ENCODE measurements around the gene SFTA2. TPM values are rescaled to one million over a fixed set of nuclear protein-coding genes. Genes with fewer than 3 reads are reported as not detected.

The SFTA2 gene
- total and polyA plus RNA-seq, 4 donors = 65.4 to 2,392 (median 573) TPM

GRCh38 chr6:30887901-30888815 lies 43.8 kb downstream of the SFTA2 start:
- H3K27me3 ChIP-seq (ENCODE audit: control insufficient read depth in 3 of 3, insufficient read depth in 3 of 3, low read length in 2 of 3) = no peaks in the 10 kb centered on the region
- peak overlapping the region in 1 of 2 donors; percentile 50 for H3K9ac ChIP-seq (ENCODE audit: insufficient read depth in 1 of 2, low read length in 2 of 2)
- H3K4me1 ChIP-seq (ENCODE audit: control insufficient read depth in 5 of 5, insufficient read depth in 5 of 5, low read length in 5 of 5) = peaks cover 3 to 51% (median 22%) of the 10 kb centered on the region in 5 donors
- peaks cover 0 to 28% (median 13%) of the 10 kb centered on the region in 4 donors for H3K36me3 ChIP-seq (ENCODE audit: control insufficient read depth in 4 of 4, insufficient read depth in 4 of 4, low read length in 4 of 4)
- no peak for ATAC-seq (ENCODE audit: insufficient read depth, low FRiP score)
- peak; percentile 31 to 82 (median 68) for DNase-seq
- 67 to 79% methylated on average over 6 of the region's 6 CpGs for WGBS, 2 donors
- no peak overlapping the region for H3K27ac ChIP-seq (ENCODE audit: low read depth in 1 of 2, low read length in 1 of 2)
- H3K4me3 ChIP-seq = no peak overlapping the region
- no peak for TF ChIP-seq CTCF (IDR thresholded peaks at IDR 0.05; ENCODE audit: control extremely low read depth, extremely low read depth)
- H3K9me3 ChIP-seq (ENCODE audit: control insufficient read depth in 4 of 4, insufficient read depth in 3 of 4, low read length in 3 of 4) = no peaks in the 10 kb centered on the region

- DNase-seq = no peak
- Histone ChIP-seq H3K27ac (ENCODE audit: low read depth in 1 of 2, low read length in 1 of 2) (no peak overlapping the region), H3K4me1 (ENCODE audit: control insufficient read depth in 5 of 5, insufficient read depth in 5 of 5, low read length in 5 of 5) (peaks cover 3 to 62% (median 30%) of the 10 kb centered on the region in 5 donors), H3K27me3 (ENCODE audit: control insufficient read depth in 3 of 3, insufficient read depth in 3 of 3, low read length in 2 of 3) (no peaks in the 10 kb centered on the region), H3K9me3 (ENCODE audit: control insufficient read depth in 4 of 4, insufficient read depth in 3 of 4, low read length in 3 of 4) (no peaks in the 10 kb centered on the region), H3K9ac (ENCODE audit: insufficient read depth in 1 of 2, low read length in 2 of 2) (peak overlapping the region in 1 of 2 donors; percentile 76), H3K4me3 (no peak overlapping the region), H3K36me3 (ENCODE audit: control insufficient read depth in 4 of 4, insufficient read depth in 4 of 4, low read length in 4 of 4) (peaks cover 0 to 22% (median 10%) of the 10 kb centered on the region in 4 donors)
- no peak for TF ChIP-seq CTCF (IDR thresholded peaks at IDR 0.05; ENCODE audit: control extremely low read depth, extremely low read depth)
- no peak for ATAC-seq (ENCODE audit: insufficient read depth, low FRiP score)
These were observed 45.1 kb downstream of the SFTA2 start for GRCh38 chr6:30886897-30887255.

- DNase-seq (peak; percentile 68 to 73 (median 68)), ATAC-seq (ENCODE audit: insufficient read depth, low FRiP score) (no peak)
- Histone ChIP-seq H3K36me3 (ENCODE audit: control insufficient read depth in 4 of 4, insufficient read depth in 4 of 4, low read length in 4 of 4) (peaks cover 0 to 17% (median 9%) of the 10 kb centered on the region in 4 donors), H3K9me3 (ENCODE audit: control insufficient read depth in 4 of 4, insufficient read depth in 3 of 4, low read length in 3 of 4) (no peaks in the 10 kb centered on the region), H3K27ac (ENCODE audit: low read depth in 1 of 2, low read length in 1 of 2) (peak overlapping the region in 1 of 2 donors; percentile 57), H3K4me1 (ENCODE audit: control insufficient read depth in 5 of 5, insufficient read depth in 5 of 5, low read length in 5 of 5) (peaks cover 3 to 69% (median 36%) of the 10 kb centered on the region in 5 donors), H3K4me3 (no peak overlapping the region), H3K27me3 (ENCODE audit: control insufficient read depth in 3 of 3, insufficient read depth in 3 of 3, low read length in 2 of 3) (no peaks in the 10 kb centered on the region), H3K9ac (ENCODE audit: insufficient read depth in 1 of 2, low read length in 2 of 2) (peak overlapping the region; percentile 55 to 76)
- 45 to 58% methylated on average over 18 of the region's 18 CpGs for WGBS, 2 donors
- no peak for TF ChIP-seq CTCF (IDR thresholded peaks at IDR 0.05; ENCODE audit: control extremely low read depth, extremely low read depth)
These were observed 45.7 kb downstream of the SFTA2 start for GRCh38 chr6:30885999-30886896.

Data from lung (tissue), 12 donors.